HG02852 (cell line): ENCODE data around the gene ERFE.

Experiments used
- ATAC-seq: cut with Tn5 transposase; IDR thresholded peaks from one replicate; pipeline ENCODE4 v1.9.1; 2021; ENCODE audit warnings: mild to moderate bottlenecking, moderate library complexity; ENCODE audit not compliant: unreplicated experiment

The ERFE gene

DNA sequence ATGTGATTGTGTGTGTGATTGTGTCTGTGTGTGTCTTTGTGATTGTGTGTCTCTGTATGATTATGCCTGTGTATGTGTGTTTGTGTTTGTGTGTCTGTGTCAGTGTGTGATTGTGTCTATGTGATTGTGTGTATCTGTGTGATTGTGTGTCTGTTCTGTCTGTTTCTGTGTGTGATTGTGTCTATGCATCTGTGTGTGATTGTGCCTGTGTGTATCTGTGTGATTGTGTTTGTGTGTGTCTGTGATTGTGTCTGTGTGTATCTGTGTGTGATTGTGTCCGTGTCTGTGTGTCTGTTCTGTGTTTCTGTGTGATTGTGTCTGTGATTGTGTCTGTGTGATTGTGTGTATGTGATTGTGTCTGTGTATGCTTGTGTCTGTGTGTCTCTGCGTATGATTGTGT is 32.4 kb upstream of the ERFE start:
- no peak for ATAC-seq

DNA sequence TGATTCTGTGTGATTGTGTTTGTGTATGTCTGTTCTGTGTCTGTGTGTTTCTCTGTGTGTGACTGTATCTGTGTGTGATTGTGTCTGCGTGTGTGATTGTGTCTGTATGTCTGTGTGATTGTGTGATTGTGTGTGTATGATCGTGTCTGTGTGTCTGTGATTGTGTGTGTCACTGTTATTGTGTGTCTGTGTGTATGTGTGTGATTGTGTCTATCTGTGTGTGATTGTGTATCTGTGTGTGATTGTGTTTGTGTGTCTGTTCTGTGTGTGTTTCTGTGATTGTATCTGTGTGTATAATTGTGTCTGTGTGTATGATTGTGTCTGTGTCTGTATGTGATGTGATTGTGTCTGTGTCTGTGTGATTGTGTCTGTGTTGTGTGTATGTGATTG is 32.0 kb upstream of the ERFE start:
- ATAC-seq = no peak

DNA sequence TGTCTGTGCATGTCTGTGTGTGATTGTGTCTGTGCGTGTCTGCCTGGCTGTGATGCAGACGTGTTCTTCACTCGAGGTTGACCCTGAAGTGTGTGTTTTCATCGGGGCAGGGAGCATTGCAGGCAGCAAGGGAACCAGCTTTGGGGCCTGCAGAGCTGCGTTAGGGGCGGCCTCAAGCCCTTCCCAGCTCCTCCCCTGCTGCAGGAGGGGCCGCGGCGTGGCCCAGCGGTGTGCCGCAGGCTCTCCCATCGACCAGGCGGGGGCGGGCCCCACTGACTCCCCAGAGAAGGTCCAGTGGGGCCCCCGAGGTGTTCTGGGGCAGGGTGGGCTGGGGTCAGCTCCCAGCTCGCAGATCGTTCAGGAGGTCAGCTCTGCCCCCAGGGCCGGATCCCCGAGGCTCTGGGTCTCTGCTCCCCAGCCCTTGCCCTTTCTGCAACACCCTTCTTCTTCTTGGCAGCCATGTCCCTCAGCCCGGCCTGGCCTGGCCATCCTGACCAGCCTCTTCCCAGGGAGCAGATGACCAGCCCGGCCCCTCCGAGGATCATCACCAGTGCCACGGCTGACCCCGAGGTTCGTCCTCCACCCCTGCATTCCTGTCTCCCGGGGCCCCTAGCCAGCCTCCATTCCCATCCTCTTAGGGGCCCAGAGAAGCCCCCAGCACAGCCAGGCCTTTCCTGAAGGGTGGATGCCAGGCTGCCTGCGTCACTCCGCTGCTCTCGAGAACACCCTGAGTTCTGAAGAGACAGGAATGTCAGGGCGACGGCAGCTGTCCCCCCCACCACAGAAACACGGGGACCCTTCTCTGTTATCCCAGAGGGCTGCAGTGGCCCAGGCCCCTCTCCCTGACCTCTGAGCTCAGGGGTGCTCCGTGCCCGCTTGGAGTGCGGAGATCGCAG is 31.4 kb upstream of the ERFE start:
- no peak for ATAC-seq

DNA sequence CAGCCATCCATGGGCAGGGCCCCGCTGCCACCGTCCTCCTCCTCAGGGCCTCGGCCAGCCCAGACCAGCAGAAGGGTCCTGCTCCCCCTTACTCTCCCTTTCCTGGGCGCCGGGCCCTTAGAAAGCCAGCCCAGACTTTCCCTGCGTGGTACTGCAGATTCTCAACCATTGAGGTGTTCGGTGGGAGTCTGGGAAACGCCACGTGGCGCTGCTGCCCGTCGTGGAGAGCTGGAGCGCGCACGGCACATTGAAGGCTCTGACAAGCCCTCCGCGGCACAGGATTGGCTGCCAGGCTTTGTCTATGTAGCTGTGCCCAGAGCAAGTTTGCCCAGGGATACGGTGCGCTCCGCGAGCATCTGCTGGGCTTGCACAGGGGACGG is 30.7 kb upstream of the ERFE start:
- no peak for ATAC-seq

DNA sequence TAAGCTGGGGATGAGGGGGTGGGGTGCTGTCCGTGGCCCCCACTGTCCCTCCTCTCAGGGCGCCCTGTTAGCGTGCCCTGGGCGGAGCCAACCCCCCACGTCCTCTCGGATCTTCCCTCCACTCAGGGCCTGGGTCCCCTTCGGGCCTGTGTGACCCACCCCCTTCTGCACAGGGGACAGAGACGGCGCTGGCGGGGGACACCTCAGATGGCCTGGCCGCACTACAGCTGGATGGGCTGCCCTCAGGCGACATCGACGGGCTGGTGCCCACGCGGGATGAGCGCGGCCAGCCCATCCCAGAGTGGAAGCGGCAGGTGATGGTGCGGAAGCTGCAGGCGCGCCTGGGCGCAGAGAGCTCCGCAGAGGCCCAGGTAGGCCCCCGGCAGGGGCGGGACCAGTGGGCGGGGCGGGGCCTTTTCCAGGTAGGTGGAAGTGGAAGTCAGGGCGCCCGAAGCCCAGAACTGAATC is 30.2 kb upstream of the ERFE start:
- ATAC-seq = no peak

DNA sequence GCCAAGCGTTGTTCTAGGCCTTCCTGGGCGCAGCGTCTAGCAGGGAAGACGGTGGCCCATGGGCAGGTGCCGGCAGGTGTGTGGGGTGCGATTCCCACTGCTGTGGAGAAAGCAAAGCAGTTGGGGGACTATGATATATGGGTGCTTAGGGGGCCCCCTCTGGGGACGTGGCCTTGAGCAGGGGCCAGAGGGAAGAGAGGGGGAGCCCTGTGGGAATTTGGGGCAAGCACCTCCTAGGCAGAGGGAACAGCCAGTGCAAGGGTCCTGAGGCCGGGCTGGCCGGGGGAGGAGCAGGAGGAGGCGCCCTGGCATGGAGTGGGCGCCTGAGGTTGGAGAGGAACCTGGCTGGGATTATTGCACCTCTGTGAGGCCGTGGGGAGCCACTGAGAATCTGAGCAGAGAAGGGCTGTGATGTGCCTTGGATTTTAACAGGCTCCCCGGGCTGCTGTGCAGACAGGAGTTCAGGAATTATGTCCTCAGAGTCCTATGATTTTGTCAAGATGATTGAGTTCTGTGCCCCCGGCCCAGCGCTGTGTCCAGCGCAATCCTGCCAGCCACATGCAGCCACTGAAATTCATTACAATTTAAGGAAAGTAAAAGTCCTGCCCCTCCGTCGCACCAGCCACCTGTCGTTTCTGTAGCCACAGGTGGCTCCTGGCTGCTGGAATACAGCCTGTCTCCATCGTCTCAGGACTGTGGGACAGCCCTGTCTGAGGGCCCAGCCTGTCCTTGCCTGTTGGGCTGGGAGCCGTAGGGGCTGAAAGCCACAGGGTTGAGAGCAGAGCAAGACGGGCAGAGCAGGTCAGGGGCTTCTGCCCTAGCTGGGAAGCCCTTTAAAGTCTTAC is 29.4 kb upstream of the ERFE start:
- ATAC-seq = no peak

DNA sequence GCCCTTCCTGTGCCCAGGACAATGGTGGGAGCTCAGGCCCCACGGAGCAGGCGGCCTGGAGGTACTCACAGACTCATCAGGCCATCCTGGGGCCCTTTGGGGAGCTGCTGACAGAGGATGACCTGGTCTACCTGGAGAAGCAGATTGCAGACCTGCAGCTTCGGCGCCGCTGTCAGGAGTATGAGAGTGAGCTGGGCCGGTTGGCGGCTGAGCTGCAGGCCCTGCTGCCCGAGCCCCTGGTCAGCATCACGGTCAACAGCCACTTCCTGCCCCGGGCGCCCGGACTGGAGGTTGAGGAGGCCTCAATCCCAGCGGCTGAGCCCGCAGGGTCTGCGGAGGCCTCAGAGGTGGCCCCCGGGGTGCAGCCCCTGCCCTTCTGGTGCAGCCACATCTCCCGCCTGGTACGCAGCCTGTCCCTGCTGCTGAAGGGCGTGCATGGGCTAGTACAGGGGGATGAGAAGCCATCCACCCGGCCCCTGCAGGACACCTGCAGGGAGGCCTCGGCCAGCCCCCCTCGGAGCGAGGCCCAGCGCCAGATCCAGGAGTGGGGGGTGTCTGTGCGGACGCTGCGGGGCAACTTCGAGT is 28.6 kb upstream of the ERFE start:
- ATAC-seq = no peak

DNA sequence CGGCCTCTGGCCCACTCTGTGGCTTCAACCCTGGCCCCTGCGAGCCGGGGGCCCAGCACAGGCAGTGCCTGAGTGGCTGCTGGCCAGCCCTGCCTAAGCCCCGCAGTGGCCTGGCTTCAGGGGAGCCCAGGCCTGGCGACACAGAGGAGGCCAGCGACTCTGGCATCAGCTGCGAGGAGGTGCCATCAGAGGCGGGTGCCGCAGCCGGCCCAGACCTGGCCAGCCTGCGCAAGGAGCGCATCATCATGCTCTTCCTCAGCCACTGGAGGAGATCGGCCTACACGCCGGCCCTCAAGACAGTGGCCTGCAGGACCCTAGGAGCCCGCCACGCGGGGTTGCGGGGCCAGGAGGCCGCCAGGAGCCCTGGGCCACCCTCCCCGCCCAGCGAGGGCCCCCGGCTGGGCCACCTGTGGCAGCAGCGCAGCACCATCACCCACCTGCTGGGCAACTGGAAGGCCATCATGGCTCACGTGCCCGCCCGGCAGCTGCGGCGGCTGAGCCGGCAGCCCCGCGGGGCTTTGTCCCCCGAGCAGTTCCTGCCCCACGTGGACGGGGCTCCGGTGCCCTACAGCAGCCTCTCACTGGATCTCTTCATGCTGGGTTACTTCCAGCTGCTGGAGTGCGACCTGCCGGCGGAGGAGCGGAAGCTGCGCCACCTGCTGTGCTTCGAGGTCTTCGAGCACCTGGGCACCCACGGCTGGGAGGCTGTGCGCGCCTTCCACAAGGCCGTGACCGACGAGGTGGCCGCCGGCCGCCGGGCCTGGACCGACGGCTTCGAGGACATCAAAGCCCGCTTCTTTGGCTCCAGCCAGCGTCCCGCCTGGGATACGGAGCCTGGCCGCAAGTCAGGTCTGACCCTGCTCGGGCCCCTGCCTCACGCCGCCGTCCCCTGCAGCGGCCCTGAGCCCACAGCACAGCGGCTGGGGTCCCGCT is 27.8 kb upstream of the ERFE start:
- no peak for ATAC-seq

DNA sequence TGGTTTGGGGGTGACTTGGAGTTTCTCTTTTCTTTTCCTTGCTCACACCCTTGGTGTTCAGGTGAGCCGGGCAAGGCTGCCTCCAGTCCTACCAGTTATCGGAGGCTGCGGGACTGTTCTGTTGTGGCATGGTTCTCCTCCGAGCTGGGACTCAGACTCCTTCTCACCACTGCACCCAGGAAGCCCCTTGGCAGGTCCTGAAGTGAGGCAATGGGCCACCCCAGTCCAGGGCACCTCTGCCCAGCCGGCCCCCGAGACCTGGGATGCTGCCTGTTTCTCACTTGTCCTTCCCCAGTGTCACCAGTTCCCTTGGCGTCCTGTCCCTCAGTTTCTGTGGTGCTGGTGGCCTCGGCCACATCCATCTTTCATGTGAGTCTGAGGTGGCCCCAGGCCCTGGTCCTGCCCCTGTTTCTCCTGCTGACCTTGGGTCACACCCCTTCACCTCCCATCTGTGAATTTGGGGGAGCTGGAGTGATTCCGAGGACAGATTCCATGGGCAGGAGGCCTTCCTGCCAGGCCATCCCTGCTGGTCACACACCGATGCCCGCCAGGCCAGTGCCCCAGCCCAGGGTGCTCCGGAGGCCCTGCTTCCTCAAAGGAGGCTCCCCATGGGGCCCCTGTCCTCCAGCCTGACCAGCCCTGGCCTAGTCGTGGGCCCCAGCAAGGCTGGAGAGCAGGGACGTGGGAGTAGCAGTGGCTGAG is 26.9 kb upstream of the ERFE start:
- ATAC-seq = no peak

DNA sequence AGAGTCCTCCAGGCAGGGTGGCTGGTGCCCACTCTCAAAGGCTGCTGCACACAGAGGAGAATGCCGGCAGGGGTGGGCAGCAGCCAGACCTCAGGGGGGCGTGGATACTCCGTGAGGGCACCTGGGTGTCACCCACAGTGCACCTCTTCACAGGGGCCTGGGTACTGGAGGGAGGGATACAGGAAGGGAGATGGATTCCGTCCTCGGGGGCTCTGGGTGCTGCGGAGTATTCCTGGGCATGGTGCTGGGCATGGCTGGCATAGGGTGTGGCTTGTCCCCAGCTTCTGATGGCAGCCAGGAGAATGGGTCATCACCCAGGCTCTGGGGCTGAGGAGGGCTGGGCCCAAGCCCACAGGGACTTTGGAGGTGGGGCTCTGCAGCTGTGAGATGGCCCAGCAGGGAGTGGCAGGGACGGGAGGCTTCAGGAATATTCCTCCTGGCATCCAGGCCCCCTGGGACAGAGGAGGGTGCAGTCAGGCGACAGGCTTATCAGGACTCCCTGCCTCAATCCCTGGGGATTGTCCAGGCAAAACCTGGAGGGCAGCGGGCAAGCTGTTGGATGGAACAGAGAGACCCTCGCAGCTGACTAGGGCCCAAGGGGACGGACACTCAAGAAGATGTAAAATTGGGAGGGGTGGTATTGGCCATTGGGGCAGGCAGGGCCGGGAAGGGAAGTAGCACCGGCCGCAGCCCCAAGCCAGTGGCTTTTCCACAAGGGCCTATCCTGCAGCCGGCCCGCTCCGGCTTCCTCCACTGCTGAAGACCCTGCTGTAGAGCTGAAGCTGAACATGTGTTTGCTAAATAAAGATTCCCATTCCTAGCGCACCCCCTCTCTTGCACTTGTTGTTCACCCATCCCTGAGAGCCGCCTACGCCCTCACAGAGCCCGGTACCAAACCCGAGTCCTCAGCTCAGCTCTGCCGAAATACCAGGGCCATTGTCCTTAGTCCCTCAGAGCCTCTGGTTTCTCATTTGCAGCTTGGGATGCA is 26.0 kb upstream of the ERFE start:
- ATAC-seq = no peak

DNA sequence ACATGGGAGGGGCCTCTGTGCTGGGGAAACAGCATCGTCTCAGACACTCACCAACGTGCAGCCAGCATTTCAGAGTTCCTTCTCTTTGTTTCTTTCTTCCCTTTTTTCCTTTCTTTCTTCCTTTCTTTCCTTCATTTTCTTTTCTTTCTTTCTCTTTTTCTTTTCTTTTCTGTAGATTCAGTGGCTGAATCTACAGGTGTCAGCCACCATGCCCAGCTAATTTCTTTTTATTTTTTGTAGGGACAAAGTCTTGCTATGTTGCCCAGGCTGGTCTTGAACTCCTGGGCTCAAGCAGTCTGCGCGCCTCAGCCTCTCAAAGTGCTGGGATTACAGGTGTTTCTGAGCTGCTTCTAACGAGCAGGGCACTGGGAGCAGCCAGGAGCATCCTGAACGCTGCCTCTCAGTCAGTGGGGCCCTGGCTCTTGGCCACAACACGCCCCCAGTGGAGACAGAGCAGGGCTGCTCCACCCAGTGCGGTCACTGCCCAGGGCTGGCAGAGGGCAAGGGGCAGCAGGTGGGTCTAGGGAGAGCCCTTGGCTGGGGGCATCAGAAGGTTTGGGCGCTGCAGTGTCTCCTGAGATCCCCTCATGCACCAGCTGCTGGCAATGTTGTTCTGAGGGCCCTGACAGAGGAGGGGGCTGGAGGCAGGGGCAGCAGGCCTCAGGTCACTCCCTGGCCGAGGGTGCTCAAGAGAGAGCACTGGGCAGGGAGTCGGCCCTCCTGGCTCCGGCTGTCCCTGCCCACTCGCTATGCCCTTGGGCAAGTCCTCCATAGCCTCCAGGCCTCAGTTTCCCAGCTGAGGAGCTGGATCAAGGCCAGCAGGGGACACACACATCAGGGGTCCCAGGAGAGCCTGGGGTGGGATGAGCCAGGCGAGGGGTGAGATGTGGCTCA is 25.0 kb upstream of the ERFE start:
- no peak for ATAC-seq

DNA sequence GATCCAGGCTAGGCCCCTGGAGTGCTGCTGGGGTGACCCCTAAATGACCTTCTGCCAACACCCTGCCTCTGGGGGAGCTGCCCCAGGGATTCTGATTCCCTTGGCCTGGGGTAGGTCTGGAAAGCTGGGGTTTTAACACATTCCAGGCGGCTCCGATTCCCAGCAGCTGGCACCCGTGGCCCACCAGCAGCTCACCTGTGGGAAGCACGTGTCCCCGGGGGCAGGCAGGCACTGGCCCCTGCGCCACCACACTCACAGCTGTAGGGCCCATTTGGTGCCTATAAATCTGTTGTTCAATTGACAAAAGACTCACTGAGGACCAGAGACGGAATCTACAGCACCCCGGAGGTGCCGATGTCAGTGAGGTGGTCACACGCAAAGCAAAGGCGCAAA is 24.4 kb upstream of the ERFE start:
- no peak for ATAC-seq

DNA sequence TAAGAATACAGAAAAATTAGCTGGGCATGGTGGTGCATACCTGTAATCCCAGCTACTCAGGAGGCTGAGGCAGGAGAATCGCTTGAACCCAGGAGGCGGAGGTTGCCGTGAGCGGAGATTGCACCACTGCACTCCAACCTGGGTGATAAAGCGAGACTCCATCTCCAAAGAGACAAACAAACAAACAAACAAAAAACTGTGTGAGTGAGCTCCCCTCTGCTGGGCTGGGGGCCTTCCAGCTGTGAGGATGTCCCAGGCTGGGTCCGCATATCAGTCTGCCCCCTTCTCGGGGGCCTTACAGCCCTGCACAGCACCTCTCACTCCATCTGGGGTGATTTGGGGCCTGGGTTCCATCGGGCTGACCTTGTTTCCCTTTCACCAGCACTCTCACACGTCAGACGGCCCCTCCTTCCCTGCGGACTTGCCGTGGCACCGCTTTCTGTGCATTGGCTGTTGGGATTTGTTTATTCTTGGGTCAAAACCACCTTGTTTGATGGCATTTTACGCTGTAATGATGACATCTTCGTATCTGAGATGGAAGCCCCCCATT is 23.1 kb upstream of the ERFE start:
- ATAC-seq = no peak

DNA sequence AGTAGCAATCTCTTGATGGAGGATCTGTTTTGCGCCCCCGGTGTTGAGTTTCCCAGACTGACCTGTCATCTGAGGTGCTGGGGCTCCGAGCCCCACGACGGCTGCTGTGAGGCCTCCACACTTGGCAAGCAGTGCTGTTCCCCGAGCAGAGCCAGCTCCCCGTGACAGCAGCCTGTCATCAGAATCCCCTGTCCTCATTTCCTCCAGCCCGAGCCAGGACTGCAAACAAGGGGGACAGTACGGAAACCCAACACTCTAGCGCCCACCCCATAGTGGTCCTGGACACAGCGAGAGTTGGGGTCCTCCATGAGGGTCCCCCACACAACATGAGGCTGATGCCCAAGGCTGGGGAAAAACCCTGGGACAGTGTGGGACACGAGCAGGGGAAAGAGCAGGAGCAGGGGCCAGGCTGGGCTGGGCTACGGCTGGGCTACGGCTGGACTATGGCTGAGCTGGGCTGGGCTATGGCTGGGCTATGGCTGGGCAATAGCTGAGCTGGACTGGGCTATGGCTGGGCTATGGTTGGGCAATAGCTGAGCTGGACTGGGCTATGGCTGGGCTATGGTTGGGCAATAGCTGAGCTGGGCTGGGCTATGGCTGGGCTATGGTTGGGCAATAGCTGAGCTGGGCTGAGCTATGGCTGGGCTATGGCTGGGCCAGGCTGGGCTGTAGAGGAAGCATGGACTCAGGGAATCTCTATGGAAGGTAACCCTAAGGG is 21.8 kb upstream of the ERFE start:
- ATAC-seq = no peak

DNA sequence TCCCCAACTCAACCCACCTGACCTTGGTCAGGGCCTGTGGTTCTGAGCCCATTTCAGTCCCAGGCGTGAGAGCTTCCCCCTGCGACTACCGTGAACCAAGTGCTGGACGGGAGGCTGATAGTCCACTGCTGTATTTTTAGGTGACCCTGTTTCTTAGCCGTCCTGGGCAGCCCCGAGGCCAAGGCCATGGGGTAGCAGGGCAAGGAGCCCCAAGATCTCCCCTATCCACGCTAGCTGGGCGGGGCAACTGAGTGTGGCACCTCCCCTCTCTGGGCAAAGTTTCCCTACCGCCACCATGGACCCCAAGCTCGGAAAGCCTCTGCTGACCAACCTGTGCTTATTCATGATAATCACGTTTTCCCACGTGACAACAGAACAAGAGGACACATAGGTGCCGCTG is 20.9 kb upstream of the ERFE start:
- no peak for ATAC-seq

DNA sequence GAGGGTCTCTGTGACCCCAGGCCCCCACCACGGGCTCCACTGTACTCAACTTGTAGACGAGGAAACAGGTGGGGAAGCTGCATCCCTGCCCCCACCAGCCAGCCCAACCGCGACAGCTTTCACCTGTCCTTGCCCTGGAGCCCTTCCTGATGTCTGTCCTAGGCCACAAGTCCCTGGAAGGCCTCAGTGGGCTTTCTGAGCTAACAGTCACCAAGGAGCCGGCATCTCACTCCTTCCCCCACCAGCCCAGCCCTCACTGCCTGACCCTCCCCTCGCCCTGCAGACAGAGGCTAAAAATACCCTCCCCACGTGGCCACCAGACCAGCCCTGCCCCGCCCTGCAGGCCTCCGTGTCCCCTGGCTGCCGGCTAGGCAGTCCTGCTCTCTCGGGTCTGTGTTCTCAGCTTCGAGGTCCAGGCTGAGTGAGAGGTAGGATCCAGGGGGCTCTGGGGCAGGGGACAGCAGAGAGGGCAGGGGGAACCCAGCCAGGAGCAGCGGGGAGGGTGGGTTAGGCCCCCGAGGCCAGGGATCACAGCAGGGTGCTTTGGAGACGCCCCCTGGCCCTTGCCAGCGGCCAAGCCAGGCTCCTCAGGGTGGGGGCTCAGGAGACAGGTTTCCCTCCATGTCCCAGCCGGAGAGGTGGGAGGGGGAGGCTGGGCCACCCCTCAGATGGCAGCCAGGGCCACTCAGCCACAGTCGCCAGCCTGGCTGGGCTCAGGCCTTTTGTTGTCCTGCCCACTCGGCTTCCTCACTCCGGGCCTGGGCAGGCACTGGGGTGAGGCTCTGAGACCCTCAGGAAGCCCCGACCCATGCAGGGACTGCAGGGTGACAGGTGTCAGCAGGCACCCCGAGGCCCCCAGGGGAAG is 20.2 kb upstream of the ERFE start, which contains the start of gene KLHL30:
TSS of gene KLHL30 (plus strand) at position 338 of the 865 bp plus-strand sequence. CDS start 2,087 bp downstream, outside the sequence.
- ATAC-seq = no peak
